Measurements from ENCODE around the gene PTAR1. TPM values are rescaled to one million over a fixed set of nuclear protein-coding genes. Genes with fewer than 3 reads are reported as not detected.
A peak's percentile ranks its signal among the peaks of the same experiment; 100 is the strongest.

The PTAR1 gene
- total RNA-seq, 1 donor from 2014 or later, result 46.4 TPM

GRCh38 chr9:69673311-69673640 is 86.5 kb downstream of the PTAR1 start:
- Histone ChIP-seq H3K27ac (peak overlapping the region; percentile 80), H3K27me3 (ENCODE audit: low read depth) (no peaks in the 10 kb centered on the region), H3K36me3 (no peaks in the 10 kb centered on the region), H3K4me1 (peaks cover 13% of the 10 kb centered on the region), H3K9me3 (no peaks in the 10 kb centered on the region), H3K4me3 (peak overlapping the region; percentile 91)
- TF ChIP-seq CTCF (IDR thresholded peaks at IDR 0.05), result no peak
- DNase-seq (no peak), ATAC-seq (no peak)
- intact Hi-C loops (cut with DNase I), result no loop called here

DNA sequence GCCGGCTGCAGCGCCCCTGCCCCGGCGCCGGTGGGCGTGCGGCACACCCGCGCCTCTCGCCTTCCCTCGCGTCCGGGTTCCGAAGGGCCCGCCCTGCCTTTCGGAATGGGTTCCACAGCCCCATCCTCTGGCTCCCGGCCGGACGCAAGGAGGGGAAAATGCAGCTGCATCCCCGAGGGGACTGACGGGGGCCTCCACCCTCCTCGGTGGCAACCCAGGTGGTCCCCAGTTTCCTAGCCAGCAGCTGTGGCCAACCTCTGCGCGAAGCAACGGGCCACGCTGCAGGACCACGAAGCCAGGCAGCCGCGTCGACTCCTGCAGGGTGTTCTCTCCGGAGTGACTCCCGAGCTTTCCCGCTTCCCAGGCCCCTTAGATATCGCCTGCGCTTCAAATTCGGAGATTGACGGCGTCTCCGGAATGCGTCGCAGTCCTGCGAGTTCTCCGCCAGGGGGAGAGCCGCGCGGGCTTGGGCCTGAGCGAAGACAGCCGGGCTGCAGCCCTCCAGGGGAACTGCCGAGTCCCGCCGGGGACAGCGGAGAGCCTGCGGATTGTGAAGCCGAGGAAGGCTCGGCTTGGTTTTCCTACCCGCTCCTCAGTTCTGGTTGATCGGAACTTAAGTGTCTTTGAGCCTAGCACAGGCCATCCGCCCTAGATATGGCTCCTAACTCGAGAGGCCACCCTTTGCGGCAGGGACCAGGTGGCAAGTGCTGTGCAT is 87.1 kb downstream of the PTAR1 start:
- Histone ChIP-seq H3K4me1 (peaks cover 13% of the 10 kb centered on the region), H3K27me3 (ENCODE audit: low read depth) (no peaks in the 10 kb centered on the region), H3K27ac (peak overlapping the region; percentile 80), H3K9me3 (no peaks in the 10 kb centered on the region), H3K36me3 (no peaks in the 10 kb centered on the region), H3K4me3 (peak overlapping the region; percentile 91)
- DNase-seq (peak; percentile 88), ATAC-seq (peak; percentile 90 to 93)
- peak; percentile 92 for TF ChIP-seq CTCF (IDR thresholded peaks at IDR 0.05)
- intact Hi-C loops (cut with DNase I), result no loop called here

- ATAC-seq (peak; percentile 74 to 85), DNase-seq (peak; percentile 73)
- TF ChIP-seq CTCF (IDR thresholded peaks at IDR 0.05), result no peak
- H3K4me3 ChIP-seq, result peak within 1 kb of the TSS; percentile 91
- no peaks in the 10 kb centered on the region for H3K36me3 ChIP-seq
- no peaks in the 10 kb centered on the region for H3K27me3 ChIP-seq (ENCODE audit: low read depth)
- H3K4me1 ChIP-seq, result peaks cover 13% of the 10 kb centered on the region
- H3K9me3 ChIP-seq, result no peaks in the 10 kb centered on the region
- peak within 1 kb of the TSS; percentile 80 for H3K27ac ChIP-seq
- intact Hi-C loops (cut with DNase I), result no loop called here
These were observed 87.8 kb downstream of the PTAR1 start, which contains the start of gene APBA1 for GRCh38 chr9:69671879-69672595. Gene APBA1 (minus strand): TSS chr9:69672371.

DNA sequence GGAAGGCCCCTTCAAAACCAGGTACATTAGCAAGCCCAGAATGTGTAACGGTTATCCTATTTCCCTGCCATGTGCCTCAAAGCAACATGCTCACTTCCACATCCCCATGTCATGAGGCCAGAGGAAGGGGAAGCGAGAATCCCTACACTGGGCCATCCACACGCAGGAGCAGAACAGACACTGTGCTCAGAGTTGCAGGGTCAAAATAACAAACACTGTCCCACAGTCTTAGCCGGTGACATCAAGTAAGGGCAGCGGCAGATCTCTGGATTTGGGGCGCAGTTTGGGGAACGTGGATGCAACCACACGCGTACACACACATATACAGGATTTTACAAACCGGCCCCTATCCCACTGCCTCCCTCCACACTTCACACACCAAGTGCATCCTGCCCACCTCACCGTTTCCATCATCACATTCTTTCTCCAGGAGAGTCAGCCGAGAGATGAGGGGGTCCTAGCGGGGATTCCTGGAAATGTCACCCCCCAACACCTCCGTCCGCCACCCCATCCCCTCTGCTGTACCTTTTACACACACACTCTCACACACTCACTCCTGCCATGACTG is 88.4 kb downstream of the PTAR1 start:
- Histone ChIP-seq H3K4me3 (peak overlapping the region; percentile 91), H3K27me3 (ENCODE audit: low read depth) (no peaks in the 10 kb centered on the region), H3K4me1 (peaks cover 13% of the 10 kb centered on the region), H3K36me3 (no peaks in the 10 kb centered on the region), H3K9me3 (no peaks in the 10 kb centered on the region), H3K27ac (peak overlapping the region; percentile 61)
- intact Hi-C loops (cut with DNase I), result no loop called here
- DNase-seq (no peak), ATAC-seq (peak in 1 of 2 donors; percentile 48)
- TF ChIP-seq CTCF (IDR thresholded peaks at IDR 0.05), result no peak

DNA sequence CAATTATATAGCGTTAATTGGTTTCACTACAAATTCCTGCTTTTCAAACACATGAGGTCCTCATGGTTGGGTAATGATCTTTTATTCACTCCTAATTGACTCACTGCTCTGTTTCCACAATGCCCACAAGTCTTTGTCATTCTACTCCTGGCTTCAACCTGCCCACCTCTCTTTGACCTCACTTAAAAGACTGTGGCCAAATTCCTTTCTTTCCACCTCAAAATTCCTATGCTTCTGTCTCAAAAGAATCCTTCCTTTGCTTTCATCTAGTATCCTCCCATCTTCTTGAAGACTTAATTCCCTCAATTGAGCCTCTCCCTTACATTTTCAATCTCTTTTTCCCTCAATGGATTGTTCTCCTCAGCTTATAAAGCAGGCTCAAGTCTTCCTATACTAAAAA is 92.5 kb downstream of the PTAR1 start:
- H3K27me3 ChIP-seq (ENCODE audit: low read depth), result no peaks in the 10 kb centered on the region
- H3K36me3 ChIP-seq, result no peaks in the 10 kb centered on the region
- no peak for TF ChIP-seq CTCF (IDR thresholded peaks at IDR 0.05)
- no peak overlapping the region for H3K4me3 ChIP-seq
- no peaks in the 10 kb centered on the region for H3K4me1 ChIP-seq
- H3K27ac ChIP-seq, result no peak overlapping the region
- H3K9me3 ChIP-seq, result no peaks in the 10 kb centered on the region
- ATAC-seq (no peak), DNase-seq (no peak)
- intact Hi-C loops (cut with DNase I), result no loop called here
